Fibroblast of lung (primary cell): ENCODE measurements around the gene THSD7B. TPM values are rescaled to one million over a fixed set of nuclear protein-coding genes. Genes with fewer than 3 reads are reported as not detected.
"Not testable (repeated sequence)": the region's sequence is repeated elsewhere in the genome, so short reads cannot be mapped to it uniquely, and the experiment has no call there.

Experiments
- DNase-seq, 2 donors: peaks; one replicate each; pipeline versions ENCODE4 v3.0.0 to v3.0.0-alpha.2; 2010; ENCODE audit warnings: low read depth in 2 of 2
- H2AFZ ChIP-seq: 2 replicates; pipeline ENCODE4 v1.5.1; 2012; ENCODE audit warnings: low read length, control low read depth, inconsistent platforms
- H3K27ac ChIP-seq: 2 replicates; pipeline ENCODE4 v1.5.1; 2011; ENCODE audit warnings: low read length, control low read depth; ENCODE audit not compliant: insufficient read depth
- H3K27me3 ChIP-seq: 2 replicates; pipeline ENCODE4 v1.5.1; 2011; ENCODE audit warnings: mild to moderate bottlenecking, low read length; ENCODE audit not compliant: control insufficient read depth, insufficient read depth
- H3K36me3 ChIP-seq: 2 replicates; pipeline ENCODE4 v1.5.1; 2011; ENCODE audit warnings: low read length; ENCODE audit not compliant: control insufficient read depth, insufficient read depth
- H3K4me1 ChIP-seq: 2 replicates; pipeline ENCODE4 v1.5.1; 2011; ENCODE audit warnings: low read length; ENCODE audit not compliant: control insufficient read depth, insufficient read depth; ENCODE audit errors: extremely low read depth
- H3K4me2 ChIP-seq: 2 replicates; pipeline ENCODE4 v1.5.1; 2011; ENCODE audit warnings: low read length, control low read depth; ENCODE audit not compliant: insufficient read depth; ENCODE audit errors: extremely low read depth
- H3K4me3 ChIP-seq, 4 experiments: fragments of 200-600 bp in 1 of 4; sonication (generic) in 1 of 4; replicated peaks in 1 of 4; 2 replicates each; pipeline ENCODE4 v1.5.1; 2011 to 2016; ENCODE audit warnings: low read length in 4 of 4, low read depth in 3 of 4, mild to moderate bottlenecking in 3 of 4, control low read depth in 2 of 4, inconsistent platforms in 1 of 4, mixed read lengths in 1 of 4; ENCODE audit not compliant: insufficient read depth in 1 of 4; ENCODE audit errors: control extremely low read depth in 1 of 4
- H3K79me2 ChIP-seq: 2 replicates; pipeline ENCODE4 v1.5.1; 2012; ENCODE audit warnings: mild to moderate bottlenecking, low read length, inconsistent platforms; ENCODE audit not compliant: control insufficient read depth, insufficient read depth
- H3K9ac ChIP-seq: 2 replicates; pipeline ENCODE4 v1.5.1; 2011; ENCODE audit warnings: mild to moderate bottlenecking, low read length, control low read depth; ENCODE audit not compliant: insufficient read depth
- H3K9me3 ChIP-seq: 2 replicates; pipeline ENCODE4 v1.5.1; 2012; ENCODE audit warnings: low read depth, low read length; ENCODE audit not compliant: control insufficient read depth, insufficient read depth
- H4K20me1 ChIP-seq: 2 replicates; pipeline ENCODE4 v1.5.1; 2011; ENCODE audit warnings: low read length; ENCODE audit not compliant: control insufficient read depth, insufficient read depth; ENCODE audit errors: extremely low read depth
- EZH2 ChIP-seq: IDR thresholded peaks from 2 replicates; pipeline ENCODE4 v1.5.1; 2012; ENCODE audit warnings: low read length, control low read depth, mild to moderate bottlenecking; ENCODE audit errors: missing control alignments
- polyA plus RNA-seq, 2 donors: library from polyadenylated mRNA; depleted of rRNA in 1 of 2; stranded (reverse) in 1 of 2; unstranded in 1 of 2; fragments of >200 nt; gene quantifications; 2 replicates each; pipeline ENCODE4 v1.2.1, GENCODE V29; 2011 to 2012; ENCODE audit warnings: missing spikeins in 1 of 2
- total RNA-seq: library from RNA; depleted of rRNA; stranded (reverse); fragments of >200 nt; gene quantifications from 2 replicates; pipeline ENCODE4 v1.2.1, GENCODE V29; 2014
- TF ChIP-seq, protein P1 (sequence below), 2 donors: IDR thresholded peaks in 1 of 2; conservative IDR thresholded peaks in 1 of 2; 1 replicate in 1 of 2; 2 replicates in 1 of 2; pipeline ENCODE4 v1.5.1; 2011 to 2012; ENCODE audit warnings: low read length in 2 of 2, control low read depth in 1 of 2, inconsistent platforms in 1 of 2, low read depth in 1 of 2, mild to moderate bottlenecking in 1 of 2

Gene THSD7B
- total and polyA plus RNA-seq, 2 donors (not counting 1 experiment from before 2014, with no cell fraction given), result under 0.01 TPM; not detected in 1

DNA sequence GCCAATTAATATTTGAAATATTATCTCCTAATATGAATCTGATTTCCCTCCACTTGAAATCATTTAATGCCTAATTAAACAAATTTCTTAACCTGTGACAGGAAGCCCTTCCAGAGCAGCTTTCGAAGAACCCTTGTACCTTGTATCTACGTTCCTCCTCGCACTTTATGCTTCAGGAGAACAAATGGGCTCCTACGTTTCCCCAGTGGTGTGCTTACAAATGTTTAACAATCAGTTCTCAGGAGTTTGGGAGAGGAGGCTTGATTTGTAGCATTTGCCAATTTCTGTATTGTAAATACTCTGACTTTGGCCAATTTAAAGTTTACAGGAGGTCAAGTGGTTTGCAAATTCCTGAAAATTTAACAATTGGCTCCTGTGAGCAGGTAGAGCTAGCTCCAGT lies 327.8 kb downstream of the THSD7B start:
- Histone ChIP-seq H3K4me1 (no peaks in the 10 kb centered on the region), H3K79me2 (no peaks in the 10 kb centered on the region), H3K4me2 (no peak overlapping the region), H3K9ac (no peak overlapping the region), H3K27ac (no peak overlapping the region), H3K36me3 (no peaks in the 10 kb centered on the region), H3K4me3 (no peak overlapping the region), H3K27me3 (no peaks in the 10 kb centered on the region), H4K20me1 (no peaks in the 10 kb centered on the region), H3K9me3 (no peaks in the 10 kb centered on the region), H2AFZ (no peak overlapping the region)
- DNase-seq, result no peak
- TF ChIP-seq EZH2, result no peak

DNA sequence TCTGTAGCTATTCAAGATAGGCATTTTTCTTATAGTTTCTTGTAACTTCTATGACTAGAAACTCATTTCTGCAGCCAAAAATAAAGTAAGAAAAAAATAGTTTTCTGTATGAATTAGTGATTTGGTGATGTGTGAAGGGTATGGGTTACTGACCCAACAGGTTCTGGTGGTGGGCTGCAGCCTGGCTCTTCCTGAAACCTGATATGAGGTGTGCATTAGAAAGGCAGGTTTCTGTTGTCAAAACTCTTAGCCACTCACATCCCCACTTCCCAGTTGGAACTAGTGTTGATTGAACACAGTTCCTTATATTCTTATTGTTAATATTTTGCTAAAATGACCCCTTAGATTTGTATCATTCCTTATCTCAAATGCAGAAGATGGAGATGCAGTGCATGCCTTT lies 330.8 kb downstream of the THSD7B start:
- Histone ChIP-seq H3K27me3 (no peaks in the 10 kb centered on the region), H3K4me2 (no peak overlapping the region), H3K9me3 (no peaks in the 10 kb centered on the region), H3K4me1 (no peaks in the 10 kb centered on the region), H3K27ac (no peak overlapping the region), H2AFZ (no peak overlapping the region), H3K9ac (no peak overlapping the region), H3K36me3 (no peaks in the 10 kb centered on the region), H3K79me2 (no peaks in the 10 kb centered on the region), H4K20me1 (no peaks in the 10 kb centered on the region), H3K4me3 (no peak overlapping the region)
- DNase-seq, result no peak
- TF ChIP-seq, protein P1, sequence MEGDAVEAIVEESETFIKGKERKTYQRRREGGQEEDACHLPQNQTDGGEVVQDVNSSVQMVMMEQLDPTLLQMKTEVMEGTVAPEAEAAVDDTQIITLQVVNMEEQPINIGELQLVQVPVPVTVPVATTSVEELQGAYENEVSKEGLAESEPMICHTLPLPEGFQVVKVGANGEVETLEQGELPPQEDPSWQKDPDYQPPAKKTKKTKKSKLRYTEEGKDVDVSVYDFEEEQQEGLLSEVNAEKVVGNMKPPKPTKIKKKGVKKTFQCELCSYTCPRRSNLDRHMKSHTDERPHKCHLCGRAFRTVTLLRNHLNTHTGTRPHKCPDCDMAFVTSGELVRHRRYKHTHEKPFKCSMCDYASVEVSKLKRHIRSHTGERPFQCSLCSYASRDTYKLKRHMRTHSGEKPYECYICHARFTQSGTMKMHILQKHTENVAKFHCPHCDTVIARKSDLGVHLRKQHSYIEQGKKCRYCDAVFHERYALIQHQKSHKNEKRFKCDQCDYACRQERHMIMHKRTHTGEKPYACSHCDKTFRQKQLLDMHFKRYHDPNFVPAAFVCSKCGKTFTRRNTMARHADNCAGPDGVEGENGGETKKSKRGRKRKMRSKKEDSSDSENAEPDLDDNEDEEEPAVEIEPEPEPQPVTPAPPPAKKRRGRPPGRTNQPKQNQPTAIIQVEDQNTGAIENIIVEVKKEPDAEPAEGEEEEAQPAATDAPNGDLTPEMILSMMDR (conservative IDR thresholded peaks at IDR 0.05 in 1 of 2, IDR thresholded peaks at IDR 0.05 in 1 of 2; ENCODE audit: low read depth in 1 of 2, low read length in 2 of 2), result no peak
- TF ChIP-seq EZH2, result no peak

DNA sequence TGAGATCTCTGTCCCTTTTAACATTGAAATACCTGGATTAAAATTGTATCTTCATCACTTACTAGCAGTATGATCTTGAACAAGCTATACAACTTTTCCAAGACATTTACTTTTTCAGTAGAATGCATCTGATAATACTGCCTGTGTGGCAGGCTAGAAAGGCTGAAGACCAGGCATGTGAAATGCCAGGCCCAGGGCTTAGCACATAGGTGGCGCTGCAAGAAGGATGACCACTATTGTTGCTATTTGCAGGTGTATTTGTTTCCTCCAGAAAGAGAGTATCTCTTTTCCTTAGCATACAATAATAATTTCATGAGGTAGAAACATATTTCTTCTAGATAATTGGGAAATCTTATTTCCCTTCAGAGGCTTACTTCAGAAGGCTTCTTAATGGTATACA lies 331.3 kb downstream of the THSD7B start:
- Histone ChIP-seq H3K27ac (no peak overlapping the region), H3K36me3 (no peaks in the 10 kb centered on the region), H3K9ac (no peak overlapping the region), H3K4me2 (no peak overlapping the region), H3K27me3 (no peaks in the 10 kb centered on the region), H3K79me2 (no peaks in the 10 kb centered on the region), H4K20me1 (no peaks in the 10 kb centered on the region), H3K9me3 (no peaks in the 10 kb centered on the region), H3K4me3 (no peak overlapping the region), H3K4me1 (no peaks in the 10 kb centered on the region), H2AFZ (no peak overlapping the region)
- DNase-seq, result no peak
- TF ChIP-seq, protein P1 (conservative IDR thresholded peaks at IDR 0.05 in 1 of 2, IDR thresholded peaks at IDR 0.05 in 1 of 2; ENCODE audit: low read depth in 1 of 2, low read length in 2 of 2), result no peak
- no peak for TF ChIP-seq EZH2

DNA sequence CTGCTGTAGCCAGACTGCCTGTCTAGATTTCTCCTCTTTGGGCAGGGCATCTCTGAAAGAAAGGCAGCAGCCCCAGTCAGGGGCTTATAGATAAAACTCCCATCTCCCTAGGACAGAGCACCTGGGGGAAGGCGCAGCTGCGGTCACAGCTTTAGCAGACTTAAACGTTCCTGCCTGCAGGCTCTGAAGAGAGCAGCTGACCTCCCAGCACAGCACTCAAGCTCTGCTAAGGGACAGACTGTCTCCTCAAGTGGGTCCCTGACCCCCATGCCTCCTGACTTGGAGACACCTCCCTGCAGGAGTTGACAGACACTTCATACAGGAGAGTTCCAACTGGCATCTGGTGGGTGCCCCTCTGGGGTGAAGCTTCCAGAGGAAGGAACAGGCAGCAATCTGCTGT lies 336.5 kb downstream of the THSD7B start:
- H3K79me2 ChIP-seq, H3K9me3 ChIP-seq, H3K9ac ChIP-seq, DNase-seq, H3K4me1 ChIP-seq, H3K36me3 ChIP-seq, H2AFZ ChIP-seq, H3K27ac ChIP-seq, H4K20me1 ChIP-seq, H3K27me3 ChIP-seq, H3K4me3 ChIP-seq, H3K4me2 ChIP-seq: not testable (repeated sequence)
